BLaER1 (cell line): Measurements from ENCODE around the gene CD200R1.

ENCODE experiments used
- H3K27ac ChIP-seq: shearing (Covaris generic); formaldehyde crosslinking; 2 replicates; pipeline ENCODE4 v1.8.1; 2022
- H3K27me3 ChIP-seq: shearing (Covaris generic); formaldehyde crosslinking; 2 replicates; pipeline ENCODE4 v1.8.1; 2022
- H3K36me3 ChIP-seq: shearing (Covaris generic); formaldehyde crosslinking; 2 replicates; pipeline ENCODE4 v1.8.1; 2022
- H3K4me1 ChIP-seq: shearing (Covaris generic); formaldehyde crosslinking; 2 replicates; pipeline ENCODE4 v1.8.1; 2022
- H3K4me2 ChIP-seq: shearing (Covaris generic); formaldehyde crosslinking; 2 replicates; pipeline ENCODE4 v1.8.1; 2022
- H3K4me3 ChIP-seq: shearing (Covaris generic); formaldehyde crosslinking; 2 replicates; pipeline ENCODE4 v1.8.1; 2022
- H3K9ac ChIP-seq: shearing (Covaris generic); formaldehyde crosslinking; 2 replicates; pipeline ENCODE4 v1.8.1; 2022
- H3K9me3 ChIP-seq: shearing (Covaris generic); formaldehyde crosslinking; 2 replicates; pipeline ENCODE4 v1.8.1; 2022
- H4K20me1 ChIP-seq: shearing (Covaris generic); formaldehyde crosslinking; 2 replicates; pipeline ENCODE4 v1.8.1; 2022
- Cebpa-rat ChIP-seq: shearing (Covaris generic); IDR thresholded peaks from 2 replicates; pipeline ENCODE4 v1.8.1; 2022

CD200R1 gene

GRCh38 chr3:112897791-112898190 lies 77.1 kb downstream of the CD200R1 start:
- Histone ChIP-seq H3K36me3 (no peaks in the 10 kb centered on the region), H3K4me2 (no peak overlapping the region), H4K20me1 (no peaks in the 10 kb centered on the region), H3K4me3 (no peak overlapping the region), H3K27me3 (no peaks in the 10 kb centered on the region), H3K27ac (no peak overlapping the region), H3K4me1 (no peaks in the 10 kb centered on the region), H3K9ac (no peak overlapping the region), H3K9me3 (no peaks in the 10 kb centered on the region)
- no peak for TF ChIP-seq Cebpa-rat

- H3K9ac ChIP-seq, result no peak overlapping the region
- H4K20me1 ChIP-seq, result no peaks in the 10 kb centered on the region
- no peak overlapping the region for H3K27ac ChIP-seq
- TF ChIP-seq Cebpa-rat, result no peak
- no peak overlapping the region for H3K4me2 ChIP-seq
- H3K27me3 ChIP-seq, result no peaks in the 10 kb centered on the region
- no peak overlapping the region for H3K4me3 ChIP-seq
- H3K36me3 ChIP-seq, result no peaks in the 10 kb centered on the region
- no peaks in the 10 kb centered on the region for H3K4me1 ChIP-seq
- H3K9me3 ChIP-seq, result no peaks in the 10 kb centered on the region
These were observed 80.6 kb downstream of the CD200R1 start for GRCh38 chr3:112894258-112894657.

GRCh38 chr3:112889357-112889756 lies 85.5 kb downstream of the CD200R1 start:
- no peaks in the 10 kb centered on the region for H3K4me1 ChIP-seq
- no peak overlapping the region for H3K9ac ChIP-seq
- H3K9me3 ChIP-seq, result no peaks in the 10 kb centered on the region
- no peak overlapping the region for H3K4me2 ChIP-seq
- no peaks in the 10 kb centered on the region for H4K20me1 ChIP-seq
- no peak for TF ChIP-seq Cebpa-rat
- H3K27me3 ChIP-seq, result no peaks in the 10 kb centered on the region
- H3K4me3 ChIP-seq, result no peak overlapping the region
- no peaks in the 10 kb centered on the region for H3K36me3 ChIP-seq
- H3K27ac ChIP-seq, result no peak overlapping the region

GRCh38 chr3:112888381-112889085 lies 86.4 kb downstream of the CD200R1 start:
- no peak overlapping the region for H3K27ac ChIP-seq
- H3K9me3 ChIP-seq, result no peaks in the 10 kb centered on the region
- H3K9ac ChIP-seq, result no peak overlapping the region
- H3K4me2 ChIP-seq, result no peak overlapping the region
- H3K4me3 ChIP-seq, result no peak overlapping the region
- no peaks in the 10 kb centered on the region for H3K27me3 ChIP-seq
- no peaks in the 10 kb centered on the region for H4K20me1 ChIP-seq
- no peaks in the 10 kb centered on the region for H3K4me1 ChIP-seq
- no peak for TF ChIP-seq Cebpa-rat
- no peaks in the 10 kb centered on the region for H3K36me3 ChIP-seq

- Histone ChIP-seq H3K4me3 (no peak overlapping the region), H3K27ac (no peak overlapping the region), H3K9ac (no peak overlapping the region), H3K36me3 (no peaks in the 10 kb centered on the region), H3K27me3 (no peaks in the 10 kb centered on the region), H3K4me2 (no peak overlapping the region), H4K20me1 (no peaks in the 10 kb centered on the region), H3K4me1 (no peaks in the 10 kb centered on the region), H3K9me3 (no peaks in the 10 kb centered on the region)
- no peak for TF ChIP-seq Cebpa-rat
These were observed 90.1 kb downstream of the CD200R1 start for GRCh38 chr3:112884678-112885290.

GRCh38 chr3:112881891-112882290 lies 93.0 kb downstream of the CD200R1 start:
- Histone ChIP-seq H4K20me1 (no peaks in the 10 kb centered on the region), H3K4me1 (no peaks in the 10 kb centered on the region), H3K9ac (no peak overlapping the region), H3K4me2 (no peak overlapping the region), H3K27ac (no peak overlapping the region), H3K27me3 (no peaks in the 10 kb centered on the region), H3K9me3 (no peaks in the 10 kb centered on the region; the same call in 1 of the 2 replicates), H3K36me3 (no peaks in the 10 kb centered on the region), H3K4me3 (no peak overlapping the region)
- no peak for TF ChIP-seq Cebpa-rat

- Histone ChIP-seq H3K27ac (no peak overlapping the region), H3K4me3 (no peak overlapping the region), H3K27me3 (no peaks in the 10 kb centered on the region), H3K4me2 (no peak overlapping the region), H3K36me3 (no peaks in the 10 kb centered on the region), H3K4me1 (peaks cover 5% of the 10 kb centered on the region; the same call in 1 of the 2 replicates), H3K9ac (no peak overlapping the region), H4K20me1 (no peaks in the 10 kb centered on the region), H3K9me3 (peaks cover 15% of the 10 kb centered on the region)
- no peak for TF ChIP-seq Cebpa-rat
These were observed 99.3 kb downstream of the CD200R1 start for GRCh38 chr3:112875561-112875960.

- H3K27me3 ChIP-seq, result no peaks in the 10 kb centered on the region
- no peak for TF ChIP-seq Cebpa-rat
- no peak overlapping the region for H3K4me3 ChIP-seq
- no peaks in the 10 kb centered on the region for H4K20me1 ChIP-seq
- no peaks in the 10 kb centered on the region for H3K36me3 ChIP-seq
- H3K4me1 ChIP-seq, result peaks cover 5% of the 10 kb centered on the region; the same call in 1 of the 2 replicates
- no peak overlapping the region for H3K27ac ChIP-seq
- H3K4me2 ChIP-seq, result no peak overlapping the region
- peaks cover 23% of the 10 kb centered on the region for H3K9me3 ChIP-seq
- no peak overlapping the region for H3K9ac ChIP-seq
These were observed 100.2 kb downstream of the CD200R1 start for GRCh38 chr3:112874725-112875124.

- H3K9me3 ChIP-seq, result peaks cover 27% of the 10 kb centered on the region
- no peak for TF ChIP-seq Cebpa-rat
- no peaks in the 10 kb centered on the region for H3K36me3 ChIP-seq
- H3K27ac ChIP-seq, result no peak overlapping the region
- no peak overlapping the region for H3K4me3 ChIP-seq
- peaks cover 5% of the 10 kb centered on the region; the same call in 1 of the 2 replicates for H3K4me1 ChIP-seq
- no peak overlapping the region for H3K9ac ChIP-seq
- no peaks in the 10 kb centered on the region for H3K27me3 ChIP-seq
- no peaks in the 10 kb centered on the region for H4K20me1 ChIP-seq
- no peak overlapping the region for H3K4me2 ChIP-seq
These were observed 101.3 kb downstream of the CD200R1 start for GRCh38 chr3:112873632-112874031.

GRCh38 chr3:112871735-112872134 lies 103.2 kb downstream of the CD200R1 start:
- Histone ChIP-seq H3K27me3 (no peaks in the 10 kb centered on the region), H3K9ac (no peak overlapping the region), H3K27ac (no peak overlapping the region), H3K9me3 (peaks cover 27% of the 10 kb centered on the region), H3K4me3 (no peak overlapping the region), H3K4me1 (peaks cover 5% of the 10 kb centered on the region; the same call in 1 of the 2 replicates), H4K20me1 (no peaks in the 10 kb centered on the region), H3K4me2 (no peak overlapping the region), H3K36me3 (no peaks in the 10 kb centered on the region)
- no peak for TF ChIP-seq Cebpa-rat
